OCI-LY7 (cell line): ENCODE results near the gene GALNT8.

Experiments used
- CTCF ChIP-seq: fragments of 200-600 bp; sonication (generic); conservative IDR thresholded peaks from 2 replicates; pipeline ENCODE4 v1.5.1; 2014; ENCODE audit warnings: mild to moderate bottlenecking, antibody characterized with exemption, low read length, moderate library complexity, mixed read lengths
- EZH2phosphoT487 ChIP-seq: fragments of 200-600 bp; sonication (generic); IDR thresholded peaks from 2 replicates; pipeline ENCODE4 v1.6.1; 2018; ENCODE audit warnings: low read depth, borderline replicate concordance, mild to moderate bottlenecking, mixed run types, antibody characterized with exemption, low read length, moderate library complexity, mixed read lengths

- TF ChIP-seq CTCF = no peak
- no peak for TF ChIP-seq EZH2phosphoT487
Measured at GRCh38 chr12:4809013-4809448, 88.8 kb downstream of the GALNT8 start.
